HG03039 (cell line): ENCODE measurements around the gene KCNG4.

Experiments
- ATAC-seq: cut with Tn5 transposase; IDR thresholded peaks from one replicate; pipeline ENCODE4 v1.9.1; 2021; ENCODE audit warnings: mild to moderate bottlenecking, moderate library complexity; ENCODE audit not compliant: unreplicated experiment

The KCNG4 gene, protein sequence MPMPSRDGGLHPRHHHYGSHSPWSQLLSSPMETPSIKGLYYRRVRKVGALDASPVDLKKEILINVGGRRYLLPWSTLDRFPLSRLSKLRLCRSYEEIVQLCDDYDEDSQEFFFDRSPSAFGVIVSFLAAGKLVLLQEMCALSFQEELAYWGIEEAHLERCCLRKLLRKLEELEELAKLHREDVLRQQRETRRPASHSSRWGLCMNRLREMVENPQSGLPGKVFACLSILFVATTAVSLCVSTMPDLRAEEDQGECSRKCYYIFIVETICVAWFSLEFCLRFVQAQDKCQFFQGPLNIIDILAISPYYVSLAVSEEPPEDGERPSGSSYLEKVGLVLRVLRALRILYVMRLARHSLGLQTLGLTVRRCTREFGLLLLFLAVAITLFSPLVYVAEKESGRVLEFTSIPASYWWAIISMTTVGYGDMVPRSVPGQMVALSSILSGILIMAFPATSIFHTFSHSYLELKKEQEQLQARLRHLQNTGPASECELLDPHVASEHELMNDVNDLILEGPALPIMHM

DNA sequence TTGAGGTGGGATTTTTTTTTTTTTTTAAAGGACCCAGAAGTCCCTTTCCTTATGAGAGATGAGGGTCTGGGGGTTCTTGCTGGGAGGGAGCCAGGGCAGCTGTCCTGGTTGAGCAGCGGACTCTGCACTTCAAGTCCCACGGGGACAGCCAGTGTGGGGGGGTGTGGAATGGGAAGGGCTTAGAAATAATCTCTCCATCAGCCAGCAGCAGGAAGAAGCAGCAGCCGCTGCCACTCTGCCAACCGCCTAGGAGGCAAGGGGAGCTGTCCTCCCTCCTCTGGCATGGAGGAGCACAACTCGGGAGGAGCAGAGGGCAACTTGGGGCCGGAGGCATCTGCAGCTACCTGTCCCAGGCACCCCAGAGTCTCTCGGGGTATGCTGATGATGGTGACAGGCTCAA, at the start of gene KCNG4:
TSS of gene KCNG4 (minus strand) at position 104 of the 400 bp plus-strand sequence. CDS start 2,527 bp downstream, outside the sequence.
- ATAC-seq = no peak

DNA sequence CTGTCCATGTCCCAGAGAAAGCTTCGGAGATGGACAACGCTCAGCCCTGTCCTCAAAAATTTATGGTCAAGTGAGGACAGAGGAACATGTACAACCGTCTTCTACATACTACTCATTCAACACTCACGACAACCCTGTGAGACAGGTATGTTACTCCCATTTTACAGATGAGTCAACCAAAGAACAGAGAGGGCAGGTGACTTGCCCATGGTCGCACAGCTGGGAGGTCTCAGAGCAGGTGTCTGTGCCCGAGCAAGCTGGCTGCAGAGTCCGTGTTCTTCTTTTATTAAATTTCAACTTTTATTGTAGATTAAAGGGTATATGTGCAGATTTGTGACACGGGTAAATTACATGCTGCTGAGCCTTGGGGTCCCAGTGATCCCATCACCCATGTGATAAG, 49.1 kb upstream of the KCNG4 start:
- no peak for ATAC-seq

DNA sequence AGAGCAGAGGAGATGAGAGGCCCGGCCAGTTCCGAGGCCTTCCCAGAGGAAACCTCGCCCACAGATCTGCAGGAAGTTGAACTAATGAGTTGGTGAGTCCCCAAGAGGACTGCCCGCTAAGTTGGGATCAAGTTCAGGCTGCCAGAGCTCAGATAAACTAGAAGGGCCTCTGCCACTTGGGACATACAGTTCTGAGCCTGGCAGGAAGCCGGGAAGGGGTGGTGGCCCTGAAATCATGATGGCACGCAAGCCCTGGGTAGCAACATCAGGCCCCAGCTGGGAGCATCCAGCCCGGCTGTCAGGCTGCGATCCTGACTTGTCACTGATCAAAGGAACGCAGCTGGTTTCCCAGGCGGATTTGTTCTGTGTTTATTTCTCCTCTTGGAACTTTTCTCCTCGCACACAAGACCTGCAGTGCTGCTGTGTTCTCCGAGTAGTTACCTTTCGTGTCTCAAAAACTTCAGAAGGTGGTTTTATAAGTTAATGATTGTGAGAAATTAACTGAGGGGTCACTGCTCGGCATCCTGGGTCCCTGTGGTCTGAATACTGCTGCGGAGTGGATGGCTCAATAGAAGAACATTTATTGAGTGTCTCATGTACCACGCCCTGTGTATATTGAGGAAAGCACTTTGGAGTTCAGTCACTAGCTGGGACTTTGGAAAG, 46.9 kb upstream of the KCNG4 start:
- ATAC-seq = no peak

- no peak for ATAC-seq
Observed at GRCh38 chr16:84284154-84284722, 44.4 kb upstream of the KCNG4 start.

DNA sequence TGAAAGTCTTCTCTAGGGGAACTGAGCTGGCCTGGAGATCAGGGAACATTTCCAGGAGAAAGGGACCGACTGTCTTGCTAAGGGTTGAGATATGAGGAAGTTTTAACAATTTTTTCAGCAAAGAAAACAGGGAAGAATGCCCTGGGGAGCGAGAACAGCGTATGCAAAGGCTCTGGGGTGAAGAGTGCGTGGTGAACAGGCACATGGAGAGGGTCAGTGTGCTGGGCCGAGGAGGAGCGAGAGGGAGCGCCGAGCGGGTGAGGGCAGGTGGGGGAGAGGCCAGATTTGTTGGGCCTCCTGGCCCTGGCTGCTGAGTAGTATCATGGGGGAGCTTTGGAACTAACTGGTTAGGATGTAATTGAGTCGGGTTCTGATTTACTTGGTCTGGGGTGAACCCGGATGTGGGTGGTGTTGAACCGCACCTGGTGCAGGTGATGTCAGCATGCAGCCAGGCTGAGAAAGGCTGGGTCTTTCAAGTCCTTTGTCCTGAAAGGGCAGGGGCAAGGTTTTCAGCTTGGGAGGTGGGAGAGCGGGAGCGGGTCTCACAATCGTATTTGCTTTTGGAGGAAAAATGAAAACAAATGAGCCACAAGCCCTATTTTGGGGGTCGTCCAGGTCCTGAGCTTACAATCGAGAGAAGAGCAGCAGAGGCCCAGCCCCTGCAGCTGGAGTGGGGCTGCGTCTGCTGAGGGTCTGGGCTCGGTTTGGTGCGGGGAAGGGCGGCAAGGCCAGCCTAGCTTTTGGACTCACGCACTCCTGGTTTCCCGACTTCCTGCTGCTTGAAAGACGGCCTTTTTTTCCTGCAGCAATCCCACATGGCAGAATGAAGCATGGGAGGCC, 43.7 kb upstream of the KCNG4 start:
- no peak for ATAC-seq

GRCh38 chr16:84282533-84282932, 42.7 kb upstream of the KCNG4 start:
- no peak for ATAC-seq

GRCh38 chr16:84281074-84281473, 41.3 kb upstream of the KCNG4 start:
- no peak for ATAC-seq

DNA sequence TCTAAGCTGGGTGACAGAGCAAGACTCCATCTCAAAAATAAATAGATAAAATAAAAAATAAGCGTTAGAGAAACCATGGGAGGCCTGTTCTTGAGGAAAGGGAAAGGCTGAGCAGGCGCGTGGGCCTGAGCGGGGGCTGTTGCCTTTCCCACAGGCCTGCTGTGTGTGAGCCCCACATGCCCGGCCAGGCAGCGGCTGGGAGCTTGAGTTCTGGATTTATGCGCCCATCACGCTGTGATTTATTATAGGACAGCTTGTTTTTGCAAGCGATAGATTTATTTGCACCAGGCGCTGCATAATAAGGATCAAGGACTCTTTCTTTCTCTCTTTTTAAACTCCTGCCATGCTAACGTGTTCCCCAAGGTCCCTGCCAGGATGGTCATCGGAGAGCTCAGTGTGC, 40.1 kb upstream of the KCNG4 start:
- no peak for ATAC-seq

DNA sequence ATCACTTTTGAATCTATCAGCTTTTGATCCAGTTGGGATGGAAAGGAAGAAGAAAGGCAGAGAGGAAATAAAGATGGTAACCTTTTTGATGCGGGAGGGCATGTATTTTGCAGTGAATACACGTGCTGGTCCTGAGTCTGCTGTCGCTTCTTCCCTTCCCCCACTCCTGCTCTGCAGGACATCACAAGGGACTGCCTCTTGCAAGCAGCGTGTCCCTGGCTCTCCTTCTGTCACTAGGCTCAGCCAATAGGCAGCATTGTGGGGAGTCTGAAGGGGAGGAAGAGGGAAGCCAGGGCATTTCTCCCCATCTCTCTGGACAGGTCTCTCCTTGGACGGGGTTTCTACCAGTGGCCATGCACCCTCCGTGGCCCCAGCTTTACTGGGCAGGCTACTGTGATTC, 39.2 kb upstream of the KCNG4 start:
- no peak for ATAC-seq

DNA sequence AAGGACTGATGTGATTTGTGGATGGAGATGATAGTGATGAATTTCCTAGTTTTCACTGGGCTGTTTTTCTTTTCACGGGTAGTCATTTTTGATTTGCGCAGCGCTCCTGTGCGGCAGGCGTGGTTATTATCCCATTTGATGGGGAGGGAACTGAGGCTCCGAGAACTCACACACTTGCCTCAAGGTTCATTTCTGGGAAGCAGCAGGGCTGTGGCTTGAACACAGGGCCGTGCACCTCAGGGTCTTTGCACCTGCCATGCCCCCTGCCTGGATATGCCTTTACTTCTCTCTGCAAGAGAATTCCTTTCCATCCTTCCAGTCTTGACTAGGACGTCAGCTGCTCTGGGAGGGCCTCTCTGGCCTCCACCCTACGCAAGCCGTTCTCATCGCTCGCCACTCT, 38.5 kb upstream of the KCNG4 start:
- ATAC-seq = no peak

GRCh38 chr16:84277244-84277823, 37.5 kb upstream of the KCNG4 start:
- no peak for ATAC-seq

DNA sequence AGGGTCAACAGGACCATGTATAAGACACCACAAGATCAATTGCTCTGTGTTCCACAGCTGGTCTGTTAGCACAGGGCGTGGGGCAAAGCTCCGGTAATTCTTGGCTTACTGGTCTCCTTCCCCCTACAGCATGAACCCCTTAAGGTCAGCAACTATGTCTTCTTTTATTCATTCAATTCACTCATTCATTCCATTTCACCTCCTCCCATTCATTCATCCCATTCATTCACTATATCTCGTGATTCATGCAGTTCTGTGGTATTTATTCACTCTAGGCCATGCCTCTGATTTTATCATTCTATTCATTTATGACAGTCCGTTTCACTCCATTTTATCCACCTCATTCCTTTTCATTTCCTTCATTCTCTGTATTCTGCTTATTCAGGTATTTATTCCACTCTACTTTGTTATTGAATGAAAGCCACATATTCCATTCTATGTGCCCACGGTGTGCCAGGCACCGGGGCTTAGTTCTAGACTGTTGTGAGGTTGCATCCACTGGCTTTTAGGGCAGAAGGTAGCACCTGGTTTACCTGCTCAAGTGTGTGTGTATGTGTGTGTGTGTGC, 35.9 kb upstream of the KCNG4 start:
- no peak for ATAC-seq

DNA sequence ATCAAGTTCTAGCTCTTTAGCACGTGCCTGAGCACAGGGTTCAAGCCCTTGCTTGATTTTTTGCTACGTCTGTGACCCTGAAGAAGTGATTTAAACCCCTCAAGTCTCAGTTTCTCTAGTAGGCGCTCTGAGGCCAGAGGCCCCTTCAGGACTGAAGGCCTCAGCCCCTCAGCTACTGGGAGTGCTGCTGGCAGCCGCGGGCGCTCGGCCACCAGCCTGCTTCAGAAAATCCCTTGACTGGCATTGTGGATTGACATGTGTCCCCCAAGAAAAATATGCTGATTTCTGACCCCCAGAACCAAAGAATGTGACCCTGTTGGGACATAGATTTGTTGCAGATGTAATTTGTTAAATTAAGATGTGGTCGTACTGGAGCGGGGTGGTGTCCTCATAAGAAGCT, 34.7 kb upstream of the KCNG4 start:
- no peak for ATAC-seq

DNA sequence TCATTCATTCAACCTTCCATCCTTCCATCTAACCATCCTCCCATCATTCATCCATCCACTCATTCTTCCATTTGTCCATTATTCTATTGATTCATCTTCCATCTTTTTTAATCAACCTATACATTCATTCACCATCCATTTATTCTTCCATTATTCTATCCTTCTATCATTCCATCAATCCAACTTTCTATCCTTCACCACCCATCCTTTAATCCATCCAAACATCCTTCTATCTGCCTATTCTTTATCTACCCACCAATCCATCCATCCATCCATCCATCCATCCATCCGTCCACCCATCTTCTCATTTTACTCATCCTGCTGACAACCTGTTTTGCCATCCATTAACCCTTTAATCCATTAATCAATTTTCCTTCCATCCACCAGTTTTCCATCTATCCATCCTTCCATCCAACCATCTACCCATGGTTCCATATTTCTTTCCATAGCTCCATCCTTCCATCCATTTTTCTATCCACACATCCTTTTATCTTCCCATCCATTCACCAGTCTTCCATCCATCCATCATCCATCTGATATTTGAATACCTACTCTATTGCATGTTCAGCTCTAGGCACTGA, 33.0 kb upstream of the KCNG4 start:
- ATAC-seq = no peak

DNA sequence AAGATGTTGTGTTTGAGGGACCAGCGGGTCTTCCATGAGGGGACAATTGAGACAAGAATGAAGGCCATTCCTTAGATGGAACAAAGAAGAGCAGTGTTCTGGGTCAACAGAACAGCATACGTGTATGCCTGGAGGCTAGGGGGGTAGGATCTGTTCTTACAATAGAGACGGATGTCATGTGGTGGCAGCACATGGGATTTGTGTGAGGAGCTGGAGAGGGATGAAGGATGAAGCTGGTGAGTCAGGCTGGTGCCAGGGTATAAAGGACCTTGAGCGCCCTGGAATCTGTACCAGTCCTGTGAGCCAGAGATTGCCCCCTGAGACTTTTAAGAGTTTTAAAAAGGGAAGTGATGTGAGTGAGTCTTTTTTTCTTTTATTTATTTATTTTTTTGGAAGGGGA, 32.1 kb upstream of the KCNG4 start:
- ATAC-seq = no peak

- ATAC-seq = no peak
Observed at GRCh38 chr16:84271037-84271436, 31.2 kb upstream of the KCNG4 start.

DNA sequence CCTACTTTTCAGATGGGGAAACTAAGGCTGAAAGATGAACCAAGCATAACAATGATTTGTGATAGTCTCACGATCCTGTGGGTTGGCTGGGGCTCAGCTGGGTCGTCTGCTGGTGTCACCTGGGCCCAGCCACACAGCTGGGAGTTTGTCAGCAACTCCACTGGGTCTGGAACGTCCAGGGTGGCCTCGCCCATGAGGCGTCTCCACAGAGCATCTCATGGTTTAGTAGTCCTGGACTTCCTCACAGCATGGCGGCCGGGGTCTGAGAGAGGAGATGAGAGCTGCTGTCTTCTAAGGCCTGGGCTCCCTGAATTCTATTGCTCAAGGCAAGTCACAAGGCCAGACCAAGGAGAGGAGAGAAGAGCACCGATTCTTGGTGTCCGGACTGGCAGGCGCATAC, 30.7 kb upstream of the KCNG4 start:
- no peak for ATAC-seq

GRCh38 chr16:84270071-84270470, 30.3 kb upstream of the KCNG4 start:
- ATAC-seq = no peak

GRCh38 chr16:84268291-84269040, 28.7 kb upstream of the KCNG4 start:
- ATAC-seq = no peak
